Esophagus muscularis mucosa (tissue), 2 donors: ENCODE results near the gene DOCK4.

Experiments used
- EP300 ChIP-seq: sonication (generic); formaldehyde crosslinking; IDR thresholded peaks from one replicate; pipeline ENCODE4 v1.6.1; 2017; ENCODE audit warnings: antibody characterized with exemption
- POLR2A ChIP-seq: fragments of 450-650 bp; IDR thresholded peaks from one replicate; pipeline ENCODE4 v1.6.1; 2017; ENCODE audit warnings: antibody characterized with exemption, moderate library complexity, mild to moderate bottlenecking, low read depth

- TF ChIP-seq EP300 (no peak), POLR2A (no peak)
Measured at GRCh38 chr7:111806232-111806631, 400.0 kb downstream of the DOCK4 start.
